HG02973 (cell line): ENCODE measurements around the gene TBC1D3K.
"Not testable (repeated sequence)": the region's sequence is repeated elsewhere in the genome, so short reads cannot be mapped to it uniquely, and the experiment has no call there.

ENCODE experiments used
- ATAC-seq: cut with Tn5 transposase; IDR thresholded peaks from one replicate; pipeline ENCODE4 v1.9.1; 2021; ENCODE audit warnings: moderate library complexity; ENCODE audit not compliant: unreplicated experiment

Gene TBC1D3K

GRCh38 chr17:37924115-37924514, at the start of gene TBC1D3K:
TSS of gene TBC1D3K (plus strand) at chr17:37924415. CDS start at chr17:37926000, 1,585 bp downstream.
- ATAC-seq: not testable (repeated sequence)

DNA sequence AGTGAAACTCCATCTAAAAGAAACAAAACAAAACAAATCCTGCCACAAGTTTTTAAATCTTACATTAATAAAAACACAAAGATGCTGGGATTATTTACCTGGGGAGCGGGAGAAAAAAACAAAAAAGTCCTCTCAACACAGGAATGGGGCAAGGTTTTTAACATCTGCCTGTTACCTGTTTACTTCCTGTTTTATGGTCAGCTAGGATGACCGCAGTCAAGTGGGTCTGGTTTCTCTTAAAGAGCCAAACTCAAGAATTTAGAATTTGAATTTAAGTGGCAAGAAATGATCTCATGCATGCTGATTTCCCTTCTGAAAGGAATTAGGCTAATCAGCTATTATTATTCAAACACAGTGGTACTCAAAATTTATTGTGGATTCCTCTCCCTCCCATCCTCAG, 39.7 kb upstream of the TBC1D3K start:
- ATAC-seq: no peak

- ATAC-seq: no peak
Observed at GRCh38 chr17:37885136-37885535, 39.1 kb upstream of the TBC1D3K start.

DNA sequence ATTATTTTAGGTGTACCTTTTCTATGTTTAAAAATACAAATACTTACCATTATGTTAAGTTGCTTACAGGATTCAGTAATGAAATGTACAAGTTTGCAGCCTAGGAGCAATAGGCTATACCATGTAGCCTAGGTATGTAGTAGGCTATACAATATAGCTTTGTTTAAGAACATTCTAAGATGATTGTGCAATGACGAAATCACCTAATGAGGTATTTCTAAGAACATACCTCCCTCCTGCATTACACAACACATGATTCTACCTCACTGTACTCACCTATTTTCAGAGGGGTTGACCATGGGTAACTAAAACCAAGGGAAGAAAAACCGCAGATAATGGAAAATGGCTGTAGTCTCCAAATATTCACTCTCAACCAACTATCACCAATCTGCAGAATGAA, 35.3 kb upstream of the TBC1D3K start:
- ATAC-seq: no peak

DNA sequence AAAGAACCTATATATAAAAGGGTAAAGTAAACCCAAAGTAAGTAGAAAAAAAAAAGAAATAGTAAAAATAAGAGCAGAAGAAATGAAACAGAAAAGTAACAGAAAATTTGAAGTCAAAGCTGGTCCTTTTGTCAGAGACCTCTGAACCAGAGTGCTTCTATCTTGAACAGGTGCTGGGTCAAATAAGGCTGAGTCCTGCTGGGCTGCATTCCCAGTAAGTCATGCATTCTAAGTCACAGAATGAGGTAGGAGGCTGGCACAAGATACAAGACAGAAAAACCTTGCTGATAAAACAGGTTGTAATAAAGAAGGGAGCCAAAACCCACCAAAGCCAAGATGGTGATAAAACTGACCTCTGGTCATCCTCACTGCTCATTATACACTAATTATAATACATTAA, 27.3 kb upstream of the TBC1D3K start:
- not testable (repeated sequence) for ATAC-seq
